Aorta (tissue), 5 donors: ENCODE measurements around the gene ROS1. TPM values are rescaled to one million over a fixed set of nuclear protein-coding genes. Genes with fewer than 3 reads are reported as not detected.

Experiments
- ATAC-seq: fragments of 200-7000 bp; cut with Tn5 transposase; one replicate; pipeline ENCODE4 v1.9.1; 2022; ENCODE audit warnings: moderate library complexity; ENCODE audit not compliant: low FRiP score
- DNase-seq, 2 donors: peaks; one replicate each; pipeline ENCODE4 v3.0.0-alpha.2; 2020
- H3K27ac ChIP-seq, 2 donors: one replicate each; pipeline ENCODE4 v1.5.1; 2013; ENCODE audit warnings: low read length in 2 of 2, mild to moderate bottlenecking in 2 of 2, moderate library complexity in 2 of 2, control low read depth in 1 of 2, inconsistent platforms in 1 of 2, low read depth in 1 of 2
- H3K27me3 ChIP-seq, 2 donors: one replicate each; pipeline ENCODE4 v1.6.1; 2013; ENCODE audit warnings: control low read depth in 1 of 2, low read length in 1 of 2, mild to moderate bottlenecking in 1 of 2, moderate library complexity in 1 of 2; ENCODE audit not compliant: insufficient read depth in 2 of 2, control insufficient read depth in 1 of 2
- H3K36me3 ChIP-seq, 2 donors: one replicate each; pipeline ENCODE4 v1.6.1; 2013; ENCODE audit warnings: control low read depth in 1 of 2, low read length in 1 of 2, mild to moderate bottlenecking in 1 of 2; ENCODE audit not compliant: insufficient read depth in 2 of 2, control insufficient read depth in 1 of 2
- H3K4me1 ChIP-seq, 2 donors: one replicate each; pipeline ENCODE4 v1.6.1; 2013; ENCODE audit warnings: low read length in 2 of 2, control low read depth in 1 of 2, mild to moderate bottlenecking in 1 of 2, moderate library complexity in 1 of 2; ENCODE audit not compliant: insufficient read depth in 2 of 2, control insufficient read depth in 1 of 2
- H3K4me3 ChIP-seq, 2 donors: one replicate each; pipeline ENCODE4 v1.5.1; 2013; ENCODE audit warnings: low read length in 2 of 2, control low read depth in 1 of 2, mild to moderate bottlenecking in 1 of 2
- H3K9me3 ChIP-seq: one replicate; pipeline ENCODE4 v1.6.1; 2013; ENCODE audit warnings: mild to moderate bottlenecking, low read length; ENCODE audit not compliant: control insufficient read depth
- WGBS, 2 donors: extraction: QIAGEN DNeasy Blood & Tissue Kit; methylation state at CpG; one replicate each; pipeline ENCODE4 v1.1.7; 2013; 5-methylcytosine and 5-hydroxymethylcytosine counted together
- intact Hi-C, 2 donors: fragments of 100-400 bp; cut with DNase I; formaldehyde crosslinking; loops; one replicate each; pipeline versions ENCODE4 v1.14.2 to v1.15.0; 2022
- polyA plus RNA-seq, 2 donors: library from polyadenylated mRNA; stranded (reverse); fragments of 200-250 nt; gene quantifications; one replicate each; pipeline ENCODE4 v1.2.3, GENCODE V29; 2013
- total RNA-seq, 2 donors: library from RNA; stranded (reverse); fragmentation: NEBNext Ultra II Directional; extraction: Animal tissue kit (Norgen Biotek cat#: 25700); gene quantifications; one replicate each; pipeline ENCODE4 v1.2.1, GENCODE V29; 2021
- donor health status: healthy with polysubstance abuse.
- donor health status: Bipolar disorder and iron deficiency.
- donor health status: DM: no; HTN: no; CAD: no.
- donor health status: DM: no; HTN: no; CAD: no.
- donor health status: DM: yes; HTN: yes; CAD: no.

ROS1 gene
- total and polyA plus RNA-seq, 4 donors: 0.06 TPM; not detected in 3

GRCh38 chr6:117272891-117273290 lies 152.9 kb downstream of the ROS1 start:
- ATAC-seq: no peak
- intact Hi-C loops: no loop called here
- no peak overlapping the region for H3K4me3 ChIP-seq
- 35 to 39% methylated on average over 1 of the region's 1 CpG for WGBS, 2 donors
- H3K27me3 ChIP-seq: peaks cover 0 to 1% of the 10 kb centered on the region in 2 donors
- no peaks in the 10 kb centered on the region for H3K9me3 ChIP-seq
- H3K4me1 ChIP-seq: no peaks in the 10 kb centered on the region
- no peaks in the 10 kb centered on the region for H3K36me3 ChIP-seq
- no peak for DNase-seq
- H3K27ac ChIP-seq: no peak overlapping the region

GRCh38 chr6:117272032-117272866 lies 153.5 kb downstream of the ROS1 start:
- Histone ChIP-seq H3K4me1 (no peaks in the 10 kb centered on the region), H3K9me3 (no peaks in the 10 kb centered on the region), H3K27me3 (peaks cover 0 to 4% of the 10 kb centered on the region in 2 donors), H3K4me3 (no peak overlapping the region), H3K27ac (no peak overlapping the region), H3K36me3 (no peaks in the 10 kb centered on the region)
- WGBS, 2 donors: 2 to 7% methylated on average over 8 of the region's 8 CpGs
- no peak for DNase-seq
- no peak for ATAC-seq
- intact Hi-C loops: no loop called here

GRCh38 chr6:117270843-117271507 lies 154.8 kb downstream of the ROS1 start:
- Histone ChIP-seq H3K27ac (no peak overlapping the region), H3K4me1 (no peaks in the 10 kb centered on the region), H3K9me3 (no peaks in the 10 kb centered on the region), H3K27me3 (peaks cover 0 to 4% of the 10 kb centered on the region in 2 donors), H3K36me3 (no peaks in the 10 kb centered on the region), H3K4me3 (peak overlapping the region in 1 of 2 donors; percentile 9)
- no peak for ATAC-seq
- intact Hi-C loops: no loop called here
- 4% methylated on average over 42 to 48 of the region's 48 CpGs for WGBS, 2 donors
- DNase-seq: no peak

- peaks cover 0 to 4% of the 10 kb centered on the region in 2 donors for H3K27me3 ChIP-seq
- 2% methylated on average over 60 to 74 of the region's 74 CpGs for WGBS, 2 donors
- ATAC-seq: no peak
- H3K27ac ChIP-seq: no peak overlapping the region
- H3K9me3 ChIP-seq: no peaks in the 10 kb centered on the region
- H3K36me3 ChIP-seq: no peaks in the 10 kb centered on the region
- DNase-seq: peak; percentile 44 to 74
- H3K4me1 ChIP-seq: no peaks in the 10 kb centered on the region
- peak overlapping the region in 1 of 2 donors; percentile 9 for H3K4me3 ChIP-seq
- intact Hi-C loops: no loop called here
These were observed 155.5 kb downstream of the ROS1 start for GRCh38 chr6:117270055-117270842.

DNA sequence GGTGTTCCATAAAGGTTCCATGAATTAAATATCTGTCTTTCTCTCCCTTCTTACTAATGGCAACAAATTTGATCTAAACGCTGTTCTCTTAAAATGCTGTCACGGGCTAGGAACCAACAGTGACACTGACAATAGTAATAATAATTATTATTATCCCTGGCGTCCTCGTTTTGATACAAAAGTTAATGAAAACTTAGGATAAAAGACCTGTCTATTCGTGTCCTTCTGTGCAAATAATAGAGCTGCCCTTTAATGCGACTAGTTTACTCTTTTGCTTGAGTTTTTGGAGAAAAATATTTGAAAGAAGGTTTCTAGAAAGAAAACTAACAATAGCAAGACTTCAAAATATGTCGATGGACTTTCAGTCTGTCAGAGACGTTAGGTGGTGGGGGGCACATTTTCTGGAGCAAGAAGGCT lies 156.1 kb downstream of the ROS1 start:
- WGBS, 2 donors: 8 to 13% methylated on average over 8 of the region's 8 CpGs
- DNase-seq (no peak), ATAC-seq (no peak)
- no peak overlapping the region for H3K4me3 ChIP-seq
- intact Hi-C loops: no loop called here
- H3K9me3 ChIP-seq: no peaks in the 10 kb centered on the region
- H3K27me3 ChIP-seq: peaks cover 0 to 4% of the 10 kb centered on the region in 2 donors
- H3K36me3 ChIP-seq: no peaks in the 10 kb centered on the region
- no peak overlapping the region for H3K27ac ChIP-seq
- H3K4me1 ChIP-seq: no peaks in the 10 kb centered on the region

- no peaks in the 10 kb centered on the region for H3K4me1 ChIP-seq
- H3K4me3 ChIP-seq: no peak overlapping the region
- DNase-seq: no peak
- intact Hi-C loops: no loop called here
- ATAC-seq: no peak
- WGBS, 2 donors: 30 to 33% methylated on average over 1 of the region's 1 CpG
- no peak overlapping the region for H3K27ac ChIP-seq
- H3K9me3 ChIP-seq: no peaks in the 10 kb centered on the region
- H3K27me3 ChIP-seq: peaks cover 0 to 4% of the 10 kb centered on the region in 2 donors
- H3K36me3 ChIP-seq: no peaks in the 10 kb centered on the region
These were observed 156.8 kb downstream of the ROS1 start for GRCh38 chr6:117268924-117269323.

DNA sequence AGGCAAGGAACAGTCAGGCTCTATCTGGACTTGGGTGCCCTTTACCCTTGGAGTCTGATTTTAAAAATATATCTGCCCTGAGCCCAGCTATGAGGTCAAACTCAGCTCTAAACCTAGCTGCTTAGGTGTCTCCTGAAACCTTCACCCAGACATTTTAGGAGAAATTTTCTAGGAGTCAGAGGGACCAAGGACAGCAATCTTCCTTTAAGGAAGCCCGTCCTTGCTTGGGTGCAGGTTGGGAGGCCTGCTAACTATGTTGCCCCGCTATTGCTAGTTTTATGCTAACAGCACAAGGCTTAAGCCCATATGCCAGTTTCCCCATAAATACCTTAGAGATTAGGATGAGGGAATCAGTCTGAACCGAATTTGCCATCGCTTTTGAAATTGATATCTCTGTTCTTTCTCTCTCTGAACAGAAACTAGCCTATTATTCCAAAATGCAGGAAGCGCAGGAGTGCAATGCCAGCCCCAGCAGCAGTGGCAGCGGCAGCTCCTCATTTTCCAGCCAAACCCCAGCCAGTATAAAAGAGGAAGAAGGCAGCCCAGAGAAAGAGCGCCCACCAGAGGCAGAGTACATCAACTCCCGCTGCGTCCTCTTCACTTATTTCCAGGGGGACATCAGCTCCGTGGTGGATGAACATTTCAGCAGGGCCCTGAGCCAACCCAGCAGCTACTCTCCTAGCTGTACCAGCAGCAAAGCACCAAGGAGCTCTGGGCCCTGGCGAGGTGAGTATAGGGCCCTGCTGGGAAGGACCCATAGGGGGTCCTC lies 157.8 kb downstream of the ROS1 start:
- ATAC-seq (no peak), DNase-seq (no peak)
- intact Hi-C loops: no loop called here
- Histone ChIP-seq H3K4me3 (no peak overlapping the region), H3K27ac (no peak overlapping the region), H3K27me3 (peaks cover 0 to 4% of the 10 kb centered on the region in 2 donors), H3K9me3 (no peaks in the 10 kb centered on the region), H3K4me1 (no peaks in the 10 kb centered on the region), H3K36me3 (no peaks in the 10 kb centered on the region)
- 19 to 24% methylated on average over 11 of the region's 11 CpGs for WGBS, 2 donors

GRCh38 chr6:117267054-117267347 lies 158.7 kb downstream of the ROS1 start:
- Histone ChIP-seq H3K27me3 (peaks cover 0 to 4% of the 10 kb centered on the region in 2 donors), H3K9me3 (no peaks in the 10 kb centered on the region), H3K36me3 (no peaks in the 10 kb centered on the region), H3K4me3 (no peak overlapping the region), H3K27ac (no peak overlapping the region), H3K4me1 (no peaks in the 10 kb centered on the region)
- intact Hi-C loops: no loop called here
- no peak for DNase-seq
- no peak for ATAC-seq
- 25 to 29% methylated on average over 5 of the region's 5 CpGs for WGBS, 2 donors
